Ishikawa (cell line): ENCODE data around the gene NRG2.
A peak's percentile ranks its signal among the peaks of the same experiment; 100 is the strongest.

Experiments
- CEBPB ChIP-seq: IDR thresholded peaks from 2 replicates; pipeline ENCODE4 v1.6.1; 2012
- CREB1 ChIP-seq: IDR thresholded peaks from 2 replicates; pipeline ENCODE4 v1.6.1; 2012; ENCODE audit warnings: low read depth
- EGR1 ChIP-seq: IDR thresholded peaks from 2 replicates; pipeline ENCODE4 v1.6.1; 2012
- EP300 ChIP-seq: IDR thresholded peaks from 2 replicates; pipeline ENCODE4 v1.6.1; 2012; ENCODE audit warnings: borderline replicate concordance
- FOXM1 ChIP-seq: IDR thresholded peaks from 2 replicates; pipeline ENCODE4 v1.6.1; 2012; ENCODE audit warnings: low read depth, borderline replicate concordance
- NFIC ChIP-seq: IDR thresholded peaks from 2 replicates; pipeline ENCODE4 v1.6.1; 2012
- RAD21 ChIP-seq: IDR thresholded peaks from 2 replicates; pipeline ENCODE4 v1.6.1; 2012; ENCODE audit warnings: low read depth
- TAF1 ChIP-seq: IDR thresholded peaks from 2 replicates; pipeline ENCODE4 v1.6.1; 2012; ENCODE audit warnings: low read depth, mild to moderate bottlenecking
- TCF12 ChIP-seq: IDR thresholded peaks from 2 replicates; pipeline ENCODE4 v1.6.1; 2012; ENCODE audit warnings: low read depth
- TEAD4 ChIP-seq: IDR thresholded peaks from 2 replicates; pipeline ENCODE4 v1.6.1; 2012
- YY1 ChIP-seq: IDR thresholded peaks from 2 replicates; pipeline ENCODE4 v1.6.1; 2012; ENCODE audit warnings: low read depth
- ZBTB7A ChIP-seq: IDR thresholded peaks from 2 replicates; pipeline ENCODE4 v1.6.1; 2012; ENCODE audit warnings: low read depth
- TF ChIP-seq, protein P1 (sequence below): IDR thresholded peaks from 2 replicates; pipeline ENCODE4 v1.6.1; 2012
- TF ChIP-seq, protein P2 (sequence below): IDR thresholded peaks from 2 replicates; pipeline ENCODE4 v1.6.1; 2012; ENCODE audit warnings: low read depth, mild to moderate bottlenecking
- TF ChIP-seq, protein P3 (sequence below): IDR thresholded peaks from 2 replicates; pipeline ENCODE4 v1.6.1; 2012

NRG2 gene

DNA sequence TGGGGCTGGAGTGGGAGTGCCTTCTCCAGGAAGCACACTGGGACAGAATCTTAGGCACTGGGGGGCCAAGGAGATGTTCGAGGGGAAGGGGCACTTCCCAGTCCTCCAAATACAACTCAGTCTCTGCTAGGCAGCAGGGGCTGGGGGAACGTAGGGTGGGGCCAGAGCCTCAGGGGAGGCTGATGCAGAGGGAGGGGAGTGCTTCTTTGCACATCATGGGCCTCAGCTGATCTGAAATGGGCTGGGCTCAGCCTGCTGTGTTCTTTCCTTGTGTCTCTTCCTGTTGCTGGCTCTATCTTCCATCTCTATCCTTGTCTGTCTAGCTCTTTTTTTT lies 231.9 kb downstream of the NRG2 start:
- TF ChIP-seq TCF12 (no peak), NFIC (no peak), TEAD4 (no peak), FOXM1 (no peak), ZBTB7A (no peak), TAF1 (no peak), EP300 (no peak), CREB1 (no peak), EGR1 (no peak), YY1 (no peak), RAD21 (no peak), CEBPB (no peak)
- TF ChIP-seq, protein P1, sequence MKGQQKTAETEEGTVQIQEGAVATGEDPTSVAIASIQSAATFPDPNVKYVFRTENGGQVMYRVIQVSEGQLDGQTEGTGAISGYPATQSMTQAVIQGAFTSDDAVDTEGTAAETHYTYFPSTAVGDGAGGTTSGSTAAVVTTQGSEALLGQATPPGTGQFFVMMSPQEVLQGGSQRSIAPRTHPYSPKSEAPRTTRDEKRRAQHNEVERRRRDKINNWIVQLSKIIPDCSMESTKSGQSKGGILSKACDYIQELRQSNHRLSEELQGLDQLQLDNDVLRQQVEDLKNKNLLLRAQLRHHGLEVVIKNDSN, result no peak
- TF ChIP-seq, protein P2, sequence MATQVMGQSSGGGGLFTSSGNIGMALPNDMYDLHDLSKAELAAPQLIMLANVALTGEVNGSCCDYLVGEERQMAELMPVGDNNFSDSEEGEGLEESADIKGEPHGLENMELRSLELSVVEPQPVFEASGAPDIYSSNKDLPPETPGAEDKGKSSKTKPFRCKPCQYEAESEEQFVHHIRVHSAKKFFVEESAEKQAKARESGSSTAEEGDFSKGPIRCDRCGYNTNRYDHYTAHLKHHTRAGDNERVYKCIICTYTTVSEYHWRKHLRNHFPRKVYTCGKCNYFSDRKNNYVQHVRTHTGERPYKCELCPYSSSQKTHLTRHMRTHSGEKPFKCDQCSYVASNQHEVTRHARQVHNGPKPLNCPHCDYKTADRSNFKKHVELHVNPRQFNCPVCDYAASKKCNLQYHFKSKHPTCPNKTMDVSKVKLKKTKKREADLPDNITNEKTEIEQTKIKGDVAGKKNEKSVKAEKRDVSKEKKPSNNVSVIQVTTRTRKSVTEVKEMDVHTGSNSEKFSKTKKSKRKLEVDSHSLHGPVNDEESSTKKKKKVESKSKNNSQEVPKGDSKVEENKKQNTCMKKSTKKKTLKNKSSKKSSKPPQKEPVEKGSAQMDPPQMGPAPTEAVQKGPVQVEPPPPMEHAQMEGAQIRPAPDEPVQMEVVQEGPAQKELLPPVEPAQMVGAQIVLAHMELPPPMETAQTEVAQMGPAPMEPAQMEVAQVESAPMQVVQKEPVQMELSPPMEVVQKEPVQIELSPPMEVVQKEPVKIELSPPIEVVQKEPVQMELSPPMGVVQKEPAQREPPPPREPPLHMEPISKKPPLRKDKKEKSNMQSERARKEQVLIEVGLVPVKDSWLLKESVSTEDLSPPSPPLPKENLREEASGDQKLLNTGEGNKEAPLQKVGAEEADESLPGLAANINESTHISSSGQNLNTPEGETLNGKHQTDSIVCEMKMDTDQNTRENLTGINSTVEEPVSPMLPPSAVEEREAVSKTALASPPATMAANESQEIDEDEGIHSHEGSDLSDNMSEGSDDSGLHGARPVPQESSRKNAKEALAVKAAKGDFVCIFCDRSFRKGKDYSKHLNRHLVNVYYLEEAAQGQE, result no peak
- TF ChIP-seq, protein P3, sequence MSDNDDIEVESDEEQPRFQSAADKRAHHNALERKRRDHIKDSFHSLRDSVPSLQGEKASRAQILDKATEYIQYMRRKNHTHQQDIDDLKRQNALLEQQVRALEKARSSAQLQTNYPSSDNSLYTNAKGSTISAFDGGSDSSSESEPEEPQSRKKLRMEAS, result no peak

DNA sequence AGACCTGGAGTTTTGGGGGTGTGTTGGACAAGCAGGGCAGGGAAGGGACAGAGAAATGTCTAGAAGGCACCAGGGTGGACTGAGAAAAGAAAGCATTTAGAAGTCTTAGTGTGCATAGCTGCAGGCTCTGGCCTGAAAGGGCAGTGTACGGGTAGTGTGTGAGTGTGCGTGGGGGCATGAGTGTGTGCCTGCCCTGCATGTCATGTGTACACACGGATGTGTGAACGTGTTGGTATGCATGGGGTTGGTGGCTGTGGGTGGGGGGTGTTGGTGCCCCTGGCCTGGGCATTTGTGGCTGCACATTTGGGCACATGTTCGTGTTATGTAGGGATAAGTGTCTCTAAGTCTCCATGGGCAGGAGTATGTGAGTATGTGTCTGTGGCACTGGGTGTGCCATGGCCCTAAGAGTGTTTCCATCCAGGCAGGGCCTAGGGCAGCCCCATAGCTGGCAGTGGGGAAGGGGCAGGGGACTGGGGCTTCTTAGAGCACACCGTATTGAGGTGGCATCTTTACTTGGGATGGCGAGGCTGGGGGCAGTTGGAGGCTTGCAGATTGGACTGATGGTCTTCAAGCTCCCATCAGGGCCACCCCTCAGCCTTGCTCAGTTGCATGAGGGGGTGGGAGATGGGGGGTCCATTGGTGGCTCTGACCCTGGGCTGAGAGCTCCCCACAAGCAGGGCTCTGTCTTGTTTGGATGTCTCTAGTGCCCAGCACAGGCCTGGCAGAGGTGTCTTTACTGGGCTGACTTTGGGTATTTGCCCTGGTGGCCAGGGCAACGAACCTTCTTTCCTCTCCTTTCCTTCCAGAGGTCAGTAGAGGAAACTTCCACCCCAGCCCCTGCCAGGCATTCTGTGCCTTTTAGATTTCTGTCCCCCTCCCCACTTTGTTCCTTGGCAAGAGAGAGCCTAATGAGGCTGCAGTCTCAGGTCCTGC lies 232.5 kb downstream of the NRG2 start:
- TF ChIP-seq TEAD4, result no peak
- TF ChIP-seq FOXM1, result no peak
- no peak for TF ChIP-seq TAF1
- no peak for TF ChIP-seq EP300
- no peak for TF ChIP-seq CREB1
- TF ChIP-seq, protein P1, result no peak

DNA sequence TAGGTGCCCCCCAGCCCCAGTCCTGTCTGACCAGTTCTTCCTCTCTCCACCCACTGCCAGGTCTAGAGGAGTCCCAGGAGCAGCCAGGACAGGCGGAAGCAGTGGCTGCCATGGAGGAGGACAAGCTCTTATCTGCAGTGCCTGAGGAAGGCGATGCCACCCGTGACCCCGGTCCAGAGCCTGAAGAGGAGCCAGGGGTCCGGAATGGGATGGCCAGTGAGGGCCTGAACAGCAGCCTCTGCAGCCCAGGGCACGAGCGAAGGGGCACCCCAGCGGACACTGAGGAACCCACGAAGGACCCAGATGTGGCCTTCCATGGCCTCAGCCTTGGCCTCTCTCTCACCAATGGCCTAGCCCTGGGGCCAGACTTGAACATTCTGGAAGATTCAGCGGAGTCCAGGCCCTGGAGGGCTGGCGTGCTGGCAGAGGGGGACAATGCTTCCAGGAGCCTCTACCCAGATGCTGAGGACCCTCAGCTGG lies 233.7 kb downstream of the NRG2 start:
- TF ChIP-seq RAD21 (no peak), EP300 (no peak), CEBPB (no peak), TEAD4 (no peak), TAF1 (no peak), TCF12 (no peak), EGR1 (no peak)

DNA sequence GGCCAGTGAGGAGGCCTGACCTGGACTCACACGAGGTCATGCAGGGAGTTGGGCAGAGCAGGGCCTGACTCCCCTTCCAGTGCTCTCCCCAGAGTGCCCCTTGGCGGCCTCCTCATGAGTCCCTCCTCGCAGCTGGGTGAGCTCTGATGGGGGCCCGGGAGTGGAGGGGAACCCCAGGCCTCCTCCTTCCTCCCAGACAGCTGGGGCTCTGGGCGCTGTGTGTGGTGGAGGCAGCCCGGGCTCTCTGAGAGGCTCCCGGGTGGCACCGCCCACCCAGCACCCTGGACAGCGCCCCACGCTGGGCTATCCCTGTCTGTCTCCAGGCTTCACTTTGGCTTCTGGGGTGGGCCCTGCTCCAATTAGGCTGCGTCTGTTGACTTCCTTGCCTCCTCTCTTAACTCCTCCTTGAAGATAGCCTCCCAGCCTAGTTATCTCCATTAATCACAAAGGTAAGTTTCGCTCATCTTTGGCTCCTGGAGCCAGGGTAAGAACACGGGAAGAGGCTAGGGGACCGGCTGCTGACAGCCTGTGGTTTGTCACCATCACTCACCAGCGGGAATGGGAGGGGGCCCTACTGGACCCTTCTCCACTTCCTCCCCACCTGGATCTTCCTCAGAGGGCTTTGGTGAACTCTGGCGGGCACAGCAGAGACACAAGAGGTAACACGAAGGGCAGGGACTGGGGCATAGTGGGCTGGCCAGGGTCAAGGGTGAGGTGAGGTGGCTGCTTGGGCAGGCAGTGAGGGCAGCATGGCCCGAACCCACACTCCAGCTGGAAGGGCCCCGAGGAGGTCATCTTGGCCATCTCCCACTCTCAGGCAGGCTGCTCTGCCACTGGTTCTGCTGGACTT lies 234.4 kb downstream of the NRG2 start:
- TF ChIP-seq CREB1 (no peak), TAF1 (no peak), YY1 (no peak), TEAD4 (no peak), RAD21 (no peak), NFIC (no peak)
- TF ChIP-seq, protein P2, result peak; percentile 98
- TF ChIP-seq, protein P3, result no peak

- TF ChIP-seq ZBTB7A, result no peak
- TF ChIP-seq, protein P2, result no peak
- TF ChIP-seq EP300, result no peak
- TF ChIP-seq, protein P1, result no peak
- TF ChIP-seq TAF1, result no peak
- TF ChIP-seq CEBPB, result no peak
- no peak for TF ChIP-seq YY1
- TF ChIP-seq EGR1, result no peak
- TF ChIP-seq RAD21, result no peak
- no peak for TF ChIP-seq NFIC
- TF ChIP-seq, protein P3, result no peak
- TF ChIP-seq TEAD4, result no peak
- no peak for TF ChIP-seq CREB1
- TF ChIP-seq TCF12, result no peak
- TF ChIP-seq FOXM1, result no peak
These were observed 235.5 kb downstream of the NRG2 start for GRCh38 chr5:139807647-139808030.
